AG10803 (cell line): ENCODE measurements around the gene SERPINE1.

Experiments
- DNase-seq: peaks from one replicate; pipeline ENCODE4 v3.0.0; 2010; ENCODE audit warnings: low read depth
- H3K4me3 ChIP-seq: 2 replicates; pipeline ENCODE4 v1.5.1; 2011; ENCODE audit warnings: mild to moderate bottlenecking, low read length, control low read depth
- TF ChIP-seq, protein P1 (sequence below): conservative IDR thresholded peaks from 2 replicates; pipeline ENCODE4 v1.5.1; 2011; ENCODE audit warnings: mild to moderate bottlenecking, low read length, control low read depth, inconsistent platforms

The SERPINE1 gene

DNA sequence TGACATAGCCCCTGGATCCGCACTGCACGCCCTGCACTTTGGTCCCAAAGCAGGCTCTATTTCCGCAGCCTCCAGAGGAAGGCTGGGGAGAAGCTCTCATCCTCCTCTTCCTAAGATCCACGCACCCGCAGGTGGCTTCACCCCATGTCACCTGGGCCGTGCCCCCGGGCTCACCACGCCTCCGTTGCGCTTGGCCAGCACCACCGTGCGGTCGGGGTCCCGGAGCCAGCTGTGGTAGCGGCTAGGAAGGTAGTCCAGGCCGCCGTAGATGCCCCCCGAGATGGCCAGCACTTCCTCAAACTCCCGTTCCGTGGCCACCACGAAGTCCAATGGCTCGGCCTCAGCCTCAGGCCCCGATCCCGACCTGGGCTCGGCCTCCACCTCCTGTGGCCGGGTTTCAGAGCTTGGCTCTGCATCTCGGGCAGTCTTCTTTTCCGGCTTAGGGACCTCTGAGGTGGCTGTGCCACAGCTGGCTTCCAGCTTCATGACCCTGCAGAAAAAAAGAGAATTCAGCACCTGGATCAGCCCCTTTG, 47.5 kb downstream of the SERPINE1 start:
- TF ChIP-seq, protein P1, sequence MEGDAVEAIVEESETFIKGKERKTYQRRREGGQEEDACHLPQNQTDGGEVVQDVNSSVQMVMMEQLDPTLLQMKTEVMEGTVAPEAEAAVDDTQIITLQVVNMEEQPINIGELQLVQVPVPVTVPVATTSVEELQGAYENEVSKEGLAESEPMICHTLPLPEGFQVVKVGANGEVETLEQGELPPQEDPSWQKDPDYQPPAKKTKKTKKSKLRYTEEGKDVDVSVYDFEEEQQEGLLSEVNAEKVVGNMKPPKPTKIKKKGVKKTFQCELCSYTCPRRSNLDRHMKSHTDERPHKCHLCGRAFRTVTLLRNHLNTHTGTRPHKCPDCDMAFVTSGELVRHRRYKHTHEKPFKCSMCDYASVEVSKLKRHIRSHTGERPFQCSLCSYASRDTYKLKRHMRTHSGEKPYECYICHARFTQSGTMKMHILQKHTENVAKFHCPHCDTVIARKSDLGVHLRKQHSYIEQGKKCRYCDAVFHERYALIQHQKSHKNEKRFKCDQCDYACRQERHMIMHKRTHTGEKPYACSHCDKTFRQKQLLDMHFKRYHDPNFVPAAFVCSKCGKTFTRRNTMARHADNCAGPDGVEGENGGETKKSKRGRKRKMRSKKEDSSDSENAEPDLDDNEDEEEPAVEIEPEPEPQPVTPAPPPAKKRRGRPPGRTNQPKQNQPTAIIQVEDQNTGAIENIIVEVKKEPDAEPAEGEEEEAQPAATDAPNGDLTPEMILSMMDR = no peak
- no peak overlapping the region for H3K4me3 ChIP-seq

DNA sequence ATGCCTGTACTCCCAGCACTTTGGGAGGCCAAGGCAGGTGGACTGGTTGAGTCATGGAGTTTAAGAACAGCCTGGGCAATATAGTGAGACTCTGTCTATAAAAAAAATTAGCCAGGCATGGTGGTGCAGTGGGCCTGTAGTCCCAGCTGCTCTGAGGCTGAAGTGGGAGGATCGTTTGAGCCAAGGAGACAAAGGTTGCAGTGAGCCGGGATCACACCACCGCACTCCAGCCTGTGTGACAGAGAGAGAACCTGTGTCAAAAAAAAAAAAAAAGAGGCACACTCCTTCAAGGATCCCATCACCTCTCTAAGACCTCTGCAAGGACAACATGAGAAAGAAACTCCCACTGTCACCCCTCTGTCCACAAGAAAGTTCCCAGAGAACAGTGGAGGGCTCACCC, 48.8 kb downstream of the SERPINE1 start:
- no peak for DNase-seq
- TF ChIP-seq, protein P1 = no peak
- H3K4me3 ChIP-seq = no peak overlapping the region

More for the DNA sequence above, 47.5 kb downstream of the SERPINE1 start:
- no peak for DNase-seq

DNA sequence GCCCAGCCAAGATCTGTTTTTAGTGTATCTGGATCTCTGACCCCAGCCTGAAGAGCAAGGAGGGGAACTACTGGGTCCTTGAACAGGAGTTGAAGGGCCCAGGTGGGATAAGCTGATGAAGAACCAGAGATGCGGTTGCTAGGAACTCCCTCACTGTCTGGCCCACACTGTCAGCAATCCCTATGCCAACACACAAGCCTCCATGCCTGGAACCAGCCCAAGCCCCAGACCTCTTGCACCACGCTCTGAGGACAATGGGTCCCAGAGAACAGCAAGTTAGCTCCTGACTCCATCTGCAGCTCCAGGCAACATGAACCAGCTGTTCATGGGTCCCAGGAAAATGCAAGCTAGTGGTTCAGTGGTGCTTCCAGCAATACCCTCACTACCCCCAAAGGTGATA, 50.7 kb downstream of the SERPINE1 start:
- TF ChIP-seq, protein P1 = no peak
- no peak overlapping the region for H3K4me3 ChIP-seq
- DNase-seq = no peak

DNA sequence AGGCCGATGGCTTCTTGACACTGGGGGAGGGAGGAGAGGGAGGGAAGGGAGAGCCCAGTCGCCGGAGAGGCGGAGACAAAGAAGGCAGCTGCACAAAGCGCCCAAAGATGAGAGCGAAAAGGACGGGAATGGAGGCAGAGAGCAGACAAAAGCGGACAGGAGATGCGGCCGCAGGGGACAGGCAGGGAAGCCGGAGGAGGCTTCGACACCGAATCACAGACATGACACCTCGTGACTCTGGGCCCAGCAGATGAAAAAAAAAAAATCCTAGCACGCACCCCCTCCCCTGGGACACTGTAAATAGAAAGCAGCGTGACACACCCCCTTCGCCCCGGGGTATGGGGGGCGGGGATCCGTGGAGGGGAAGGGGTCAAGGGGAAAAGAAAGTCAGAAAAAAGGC, 52.2 kb downstream of the SERPINE1 start:
- TF ChIP-seq, protein P1 = no peak
- no peak for DNase-seq
- no peak overlapping the region for H3K4me3 ChIP-seq

DNA sequence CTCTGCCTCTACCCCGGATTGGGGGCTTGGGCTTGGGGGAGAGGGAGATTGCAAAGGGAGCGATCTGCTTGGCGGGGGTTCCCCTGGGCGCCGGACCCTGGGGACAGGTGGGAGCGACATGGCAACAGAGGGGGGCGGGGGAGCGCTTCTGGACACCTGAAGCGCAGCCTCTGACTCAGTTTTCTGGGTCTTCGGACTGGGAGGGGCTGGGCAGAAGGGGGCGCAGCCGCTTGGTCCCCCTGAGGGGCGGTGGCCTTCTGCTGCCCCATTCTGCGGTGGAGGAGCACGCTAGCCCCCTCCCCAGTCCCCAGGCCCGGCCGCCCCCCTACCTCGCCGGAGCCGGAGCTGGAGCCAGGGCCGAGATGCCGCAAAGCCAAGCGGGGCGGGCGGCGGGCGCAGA, 52.8 kb downstream of the SERPINE1 start:
- no peak for DNase-seq
- H3K4me3 ChIP-seq = no peak overlapping the region
- TF ChIP-seq, protein P1 = no peak

DNA sequence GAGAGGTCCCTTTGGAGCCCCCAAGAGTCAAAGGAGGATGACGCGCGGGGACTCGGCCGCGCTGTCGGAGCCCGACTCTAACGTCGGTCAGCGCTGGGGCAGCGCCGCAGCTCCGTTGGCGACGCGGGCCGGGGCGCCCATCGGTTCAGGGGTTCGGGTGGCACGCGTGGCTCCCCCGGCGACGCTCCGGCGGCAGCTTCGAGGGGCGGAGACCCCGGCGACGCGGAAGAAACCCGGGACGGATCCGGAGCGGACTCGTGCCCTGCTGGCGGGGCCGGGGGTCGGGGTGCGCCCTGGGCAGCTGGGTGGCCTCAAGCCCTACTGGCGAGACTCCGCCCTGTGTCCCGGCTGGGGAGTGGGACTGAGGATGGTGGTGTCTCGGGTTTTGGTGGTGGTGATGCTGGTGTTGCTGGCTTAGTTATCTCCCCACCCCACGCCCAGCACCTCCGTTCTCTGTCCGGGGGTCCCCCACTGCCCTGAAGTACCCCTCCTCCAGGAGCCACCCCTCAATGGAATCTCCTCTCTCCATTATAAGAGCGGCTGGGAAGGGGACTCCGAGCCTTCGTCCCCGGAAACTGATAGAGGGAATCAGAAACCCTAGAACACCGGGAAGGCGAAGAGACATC, 53.3 kb downstream of the SERPINE1 start, which contains the start of gene NAT16:
Gene NAT16, minus strand, starts transcription at position 164 of the 626 bp plus-strand sequence. CDS start 5,486 bp downstream, outside the sequence.
- no peak within 1 kb of the TSS for H3K4me3 ChIP-seq
- DNase-seq = no peak
- TF ChIP-seq, protein P1 = no peak

DNA sequence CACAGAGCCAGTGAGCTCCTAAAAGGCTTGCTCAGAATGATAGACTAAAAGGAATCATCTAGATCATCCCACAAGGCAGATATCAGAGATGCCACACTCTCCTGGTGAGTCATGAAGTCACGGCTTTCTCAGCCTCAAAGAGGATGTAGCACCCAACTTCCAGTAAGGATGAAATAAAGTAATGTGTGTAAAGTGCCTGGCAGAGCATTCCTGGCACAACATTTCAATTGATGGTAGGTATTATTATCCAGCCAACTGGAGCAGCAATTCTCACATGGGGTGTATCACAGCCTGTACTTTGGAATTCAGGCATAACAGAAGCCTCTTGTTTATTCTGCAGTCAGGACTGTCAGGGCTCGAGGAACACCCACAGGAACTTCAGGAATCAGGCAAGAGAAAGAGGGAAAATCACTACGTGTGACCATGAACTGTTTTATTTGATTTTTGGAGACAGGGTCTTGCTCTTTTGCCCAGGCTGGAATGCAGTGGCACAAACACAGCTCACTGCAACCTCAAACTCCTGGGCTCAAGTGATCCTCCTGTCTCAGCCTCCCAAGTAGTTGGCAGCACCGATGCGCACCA, 58.4 kb downstream of the SERPINE1 start:
- TF ChIP-seq, protein P1 = no peak
- DNase-seq = peak; percentile 49
- no peak overlapping the region for H3K4me3 ChIP-seq
